NB4 (cell line): Measurements from ENCODE around the gene CDKN2B-AS1.

Experiments
- POLR2A ChIP-seq: IDR thresholded peaks from 2 replicates; pipeline ENCODE4 v1.6.1; 2011; ENCODE audit warnings: mild to moderate bottlenecking; ENCODE audit not compliant: insufficient read length; ENCODE audit errors: extremely low read depth
- TF ChIP-seq, protein P1 (sequence below): IDR thresholded peaks from one replicate; pipeline ENCODE4 v1.5.1; 2012; ENCODE audit warnings: low read depth, low read length
- TF ChIP-seq, protein P2 (sequence below): IDR thresholded peaks from 2 replicates; pipeline ENCODE4 v1.6.1; 2011; ENCODE audit warnings: low read depth, low read length

DNA sequence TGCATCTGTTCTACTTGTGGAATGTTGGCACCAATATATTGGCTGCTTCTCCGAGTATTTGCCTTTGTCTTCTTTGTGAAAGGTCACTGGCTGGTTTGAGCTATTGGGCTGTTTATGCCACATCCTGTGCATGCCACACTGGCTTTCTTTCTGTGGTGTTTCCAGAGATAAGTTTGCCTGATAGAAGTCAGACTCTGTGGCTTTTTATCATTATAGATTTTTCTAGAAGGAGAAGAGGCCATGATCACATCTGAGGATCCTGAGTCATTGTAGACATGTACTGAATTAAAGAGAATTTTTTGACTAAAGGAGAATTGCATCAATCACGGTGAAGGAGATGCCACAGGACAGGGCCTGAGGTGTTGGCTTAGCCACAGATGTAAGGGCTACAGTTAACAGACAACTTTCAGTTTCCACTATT, 41.0 kb downstream of the CDKN2B-AS1 start:
- TF ChIP-seq, protein P1, sequence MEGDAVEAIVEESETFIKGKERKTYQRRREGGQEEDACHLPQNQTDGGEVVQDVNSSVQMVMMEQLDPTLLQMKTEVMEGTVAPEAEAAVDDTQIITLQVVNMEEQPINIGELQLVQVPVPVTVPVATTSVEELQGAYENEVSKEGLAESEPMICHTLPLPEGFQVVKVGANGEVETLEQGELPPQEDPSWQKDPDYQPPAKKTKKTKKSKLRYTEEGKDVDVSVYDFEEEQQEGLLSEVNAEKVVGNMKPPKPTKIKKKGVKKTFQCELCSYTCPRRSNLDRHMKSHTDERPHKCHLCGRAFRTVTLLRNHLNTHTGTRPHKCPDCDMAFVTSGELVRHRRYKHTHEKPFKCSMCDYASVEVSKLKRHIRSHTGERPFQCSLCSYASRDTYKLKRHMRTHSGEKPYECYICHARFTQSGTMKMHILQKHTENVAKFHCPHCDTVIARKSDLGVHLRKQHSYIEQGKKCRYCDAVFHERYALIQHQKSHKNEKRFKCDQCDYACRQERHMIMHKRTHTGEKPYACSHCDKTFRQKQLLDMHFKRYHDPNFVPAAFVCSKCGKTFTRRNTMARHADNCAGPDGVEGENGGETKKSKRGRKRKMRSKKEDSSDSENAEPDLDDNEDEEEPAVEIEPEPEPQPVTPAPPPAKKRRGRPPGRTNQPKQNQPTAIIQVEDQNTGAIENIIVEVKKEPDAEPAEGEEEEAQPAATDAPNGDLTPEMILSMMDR = no peak
- TF ChIP-seq POLR2A = no peak
- TF ChIP-seq, protein P2, sequence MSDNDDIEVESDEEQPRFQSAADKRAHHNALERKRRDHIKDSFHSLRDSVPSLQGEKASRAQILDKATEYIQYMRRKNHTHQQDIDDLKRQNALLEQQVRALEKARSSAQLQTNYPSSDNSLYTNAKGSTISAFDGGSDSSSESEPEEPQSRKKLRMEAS = no peak
